Parathyroid adenoma (tissue), 2 donors: ENCODE data around the gene TDRD1.

ENCODE experiments used
- H2AFZ ChIP-seq: fragments of 300-600 bp; sonication (generic); one replicate; pipeline ENCODE4 v1.7.0; 2017; ENCODE audit warnings: antibody characterized with exemption, mild to moderate bottlenecking
- H3K27ac ChIP-seq: fragments of 300-600 bp; sonication (generic); one replicate; pipeline ENCODE4 v1.7.0; 2017
- H3K27me3 ChIP-seq: fragments of 300-600 bp; sonication (generic); one replicate; pipeline ENCODE4 v1.7.0; 2017; ENCODE audit warnings: low read length; ENCODE audit not compliant: control insufficient read depth, insufficient read depth
- H3K36me3 ChIP-seq: fragments of 300-600 bp; sonication (generic); one replicate; pipeline ENCODE4 v1.7.0; 2017; ENCODE audit warnings: low read length; ENCODE audit not compliant: control insufficient read depth, insufficient read depth
- H3K4me1 ChIP-seq: fragments of 300-600 bp; sonication (generic); one replicate; pipeline ENCODE4 v1.7.0; 2017; ENCODE audit warnings: control low read depth
- H3K4me2 ChIP-seq: fragments of 300-600 bp; sonication (generic); one replicate; pipeline ENCODE4 v1.7.0; 2017; ENCODE audit warnings: low read length
- H3K4me3 ChIP-seq: fragments of 300-600 bp; sonication (generic); one replicate; pipeline ENCODE4 v1.7.0; 2017; ENCODE audit warnings: low read depth, low read length
- H3K79me2 ChIP-seq: fragments of 300-600 bp; sonication (generic); one replicate; pipeline ENCODE4 v1.7.0; 2017; ENCODE audit warnings: control low read depth
- H3K9ac ChIP-seq: fragments of 300-600 bp; sonication (generic); one replicate; pipeline ENCODE4 v1.7.0; 2017; ENCODE audit warnings: mild to moderate bottlenecking
- H3K9me3 ChIP-seq: fragments of 300-600 bp; sonication (generic); one replicate; pipeline ENCODE4 v1.7.0; 2017; ENCODE audit warnings: low read length; ENCODE audit not compliant: control insufficient read depth
- CTCF ChIP-seq: fragments of 300-600 bp; sonication (generic); IDR thresholded peaks from one replicate; pipeline ENCODE4 v1.7.0; 2017; ENCODE audit warnings: antibody characterized with exemption, mild to moderate bottlenecking
- donor health status: primary hyperparathyroidism.

TDRD1 gene

GRCh38 chr10:114233482-114233881 is 54.3 kb downstream of the TDRD1 start:
- H3K9ac ChIP-seq = no peak overlapping the region
- no peaks in the 10 kb centered on the region for H3K4me1 ChIP-seq
- H3K36me3 ChIP-seq = no peaks in the 10 kb centered on the region
- no peak overlapping the region for H3K27ac ChIP-seq
- H2AFZ ChIP-seq = no peak overlapping the region
- no peaks in the 10 kb centered on the region for H3K27me3 ChIP-seq
- no peak overlapping the region for H3K4me3 ChIP-seq
- TF ChIP-seq CTCF = no peak
- H3K9me3 ChIP-seq = no peaks in the 10 kb centered on the region
- no peaks in the 10 kb centered on the region for H3K79me2 ChIP-seq
- H3K4me2 ChIP-seq = no peak overlapping the region

GRCh38 chr10:114234132-114234531 is 55.0 kb downstream of the TDRD1 start:
- TF ChIP-seq CTCF = no peak
- Histone ChIP-seq H3K27me3 (no peaks in the 10 kb centered on the region), H3K79me2 (no peaks in the 10 kb centered on the region)

GRCh38 chr10:114239117-114239993 is 60.2 kb downstream of the TDRD1 start, which contains the start of gene VWA2:
TSS of gene VWA2 (plus strand) at chr10:114239254. CDS start at chr10:114248714, 9,460 bp downstream.
- Histone ChIP-seq H3K9me3 (no peaks in the 10 kb centered on the region), H3K4me2 (peak within 1 kb of the TSS; percentile 80), H3K9ac (no peak within 1 kb of the TSS), H3K4me3 (peak within 1 kb of the TSS; percentile 51), H3K36me3 (no peaks in the 10 kb centered on the region), H3K79me2 (no peaks in the 10 kb centered on the region), H2AFZ (peak within 1 kb of the TSS; percentile 65), H3K27ac (no peak within 1 kb of the TSS), H3K27me3 (no peaks in the 10 kb centered on the region), H3K4me1 (no peaks in the 10 kb centered on the region)
- TF ChIP-seq CTCF = peak; percentile 28

More at GRCh38 chr10:114234132-114234531, 55.0 kb downstream of the TDRD1 start:
- Histone ChIP-seq H2AFZ (no peak overlapping the region), H3K9ac (no peak overlapping the region), H3K4me3 (no peak overlapping the region), H3K27ac (no peak overlapping the region), H3K4me2 (no peak overlapping the region), H3K9me3 (no peaks in the 10 kb centered on the region), H3K36me3 (no peaks in the 10 kb centered on the region), H3K4me1 (no peaks in the 10 kb centered on the region)

- Histone ChIP-seq H3K4me3 (no peak overlapping the region), H3K79me2 (no peaks in the 10 kb centered on the region), H3K36me3 (no peaks in the 10 kb centered on the region), H3K9ac (no peak overlapping the region), H2AFZ (no peak overlapping the region), H3K4me1 (no peaks in the 10 kb centered on the region), H3K9me3 (no peaks in the 10 kb centered on the region), H3K4me2 (peak overlapping the region; percentile 80), H3K27me3 (no peaks in the 10 kb centered on the region), H3K27ac (no peak overlapping the region)
- no peak for TF ChIP-seq CTCF
These were observed 60.8 kb downstream of the TDRD1 start for GRCh38 chr10:114239994-114240345.

- no peak overlapping the region for H3K4me2 ChIP-seq
- no peak overlapping the region for H3K4me3 ChIP-seq
- no peaks in the 10 kb centered on the region for H3K9me3 ChIP-seq
- no peaks in the 10 kb centered on the region for H3K79me2 ChIP-seq
- no peak overlapping the region for H3K9ac ChIP-seq
- no peaks in the 10 kb centered on the region for H3K4me1 ChIP-seq
- H3K27ac ChIP-seq = no peak overlapping the region
- no peak overlapping the region for H2AFZ ChIP-seq
- no peaks in the 10 kb centered on the region for H3K36me3 ChIP-seq
- no peak for TF ChIP-seq CTCF
- H3K27me3 ChIP-seq = no peaks in the 10 kb centered on the region
These were observed 63.1 kb downstream of the TDRD1 start for GRCh38 chr10:114242235-114242634.
